GM23338 (cell line): ENCODE data around the gene MLNR. TPM values are rescaled to one million over a fixed set of nuclear protein-coding genes. Genes with fewer than 3 reads are reported as not detected.
A peak's percentile ranks its signal among the peaks of the same experiment; 100 is the strongest.

ENCODE experiments used
- ATAC-seq: fragments of 200-7000 bp; cut with Tn5 transposase; 3 replicates; pipeline ENCODE4 v1.9.1; 2020
- DNase-seq: peaks from one replicate; pipeline ENCODE4 v3.0.0-alpha.2; 2015; ENCODE audit warnings: low spot score
- H2AFZ ChIP-seq: fragments of 200-600 bp; sonication (generic); 2 replicates; pipeline ENCODE4 v1.8.0; 2016; ENCODE audit warnings: antibody characterized with exemption, mild to moderate bottlenecking, moderate library complexity
- H3F3A ChIP-seq: fragments of 200-600 bp; sonication (generic); replicated peaks from 2 replicates; pipeline ENCODE4 v1.8.0; 2017; ENCODE audit warnings: antibody characterized with exemption, mixed run types, low read depth
- H3K27ac ChIP-seq: fragments of 200-600 bp; sonication (generic); 2 replicates; pipeline ENCODE4 v1.6.1; 2016; ENCODE audit warnings: low read depth
- H3K27me3 ChIP-seq: fragments of 200-600 bp; sonication (generic); 2 replicates; pipeline ENCODE4 v1.8.0; 2016; ENCODE audit warnings: mild to moderate bottlenecking, mixed run types, moderate library complexity; ENCODE audit not compliant: insufficient read depth
- H3K36me3 ChIP-seq: fragments of 200-600 bp; sonication (generic); 2 replicates; pipeline ENCODE4 v1.8.0; 2016; ENCODE audit warnings: mild to moderate bottlenecking; ENCODE audit not compliant: insufficient read depth
- H3K4me1 ChIP-seq: fragments of 200-600 bp; sonication (generic); 2 replicates; pipeline ENCODE4 v1.8.0; 2016; ENCODE audit warnings: mild to moderate bottlenecking, moderate library complexity; ENCODE audit not compliant: insufficient read depth
- H3K4me2 ChIP-seq: fragments of 200-600 bp; sonication (generic); 2 replicates; pipeline ENCODE4 v1.7.1; 2017; ENCODE audit warnings: mixed run types
- H3K4me3 ChIP-seq: fragments of 200-600 bp; sonication (generic); 2 replicates; pipeline ENCODE4 v1.6.1; 2016; ENCODE audit warnings: mixed run types
- H3K79me2 ChIP-seq: fragments of 200-600 bp; sonication (generic); replicated peaks from 2 replicates; pipeline ENCODE4 v1.8.0; 2017; ENCODE audit warnings: mild to moderate bottlenecking; ENCODE audit not compliant: insufficient read depth
- H3K9me2 ChIP-seq: fragments of 200-600 bp; sonication (generic); 2 replicates; pipeline ENCODE4 v1.8.0; 2017; ENCODE audit not compliant: insufficient read depth
- H4K20me1 ChIP-seq: fragments of 200-600 bp; sonication (generic); replicated peaks from 2 replicates; pipeline ENCODE4 v1.8.0; 2017; ENCODE audit warnings: mild to moderate bottlenecking; ENCODE audit not compliant: insufficient read depth
- H3K27ac Mint-ChIP-seq: 2 replicates; pipeline ENCODE4 v1.8.0; 2020; ENCODE audit warnings: inconsistent platforms, mild to moderate bottlenecking, moderate library complexity, mixed read lengths
- H3K27me3 Mint-ChIP-seq: 3 replicates; pipeline ENCODE4 v1.8.0; 2022; ENCODE audit warnings: low read depth, mild to moderate bottlenecking, moderate library complexity, mixed read lengths, inconsistent platforms; ENCODE audit not compliant: insufficient read depth, poor library complexity
- H3K36me3 Mint-ChIP-seq: 3 replicates; pipeline ENCODE4 v1.8.0; 2021; ENCODE audit warnings: low read depth, mild to moderate bottlenecking, inconsistent platforms, moderate library complexity, mixed read lengths
- H3K4me1 Mint-ChIP-seq: 3 replicates; pipeline ENCODE4 v1.8.0; 2020; ENCODE audit warnings: mild to moderate bottlenecking, inconsistent platforms, mixed read lengths
- H3K4me3 Mint-ChIP-seq: 3 replicates; pipeline ENCODE4 v1.8.0; 2021; ENCODE audit warnings: moderate library complexity, mild to moderate bottlenecking, inconsistent platforms, mixed read lengths
- H3K9me3 Mint-ChIP-seq: 3 replicates; pipeline ENCODE4 v1.8.0; 2020; ENCODE audit warnings: moderate library complexity, mild to moderate bottlenecking, inconsistent platforms, mixed read lengths
- ETS1 ChIP-seq: IDR thresholded peaks from 2 replicates; pipeline ENCODE4 v1.6.1; 2016; ENCODE audit warnings: antibody characterized with exemption
- EZH2 ChIP-seq: fragments of 200-600 bp; sonication (generic); IDR thresholded peaks from one replicate; pipeline ENCODE4 v1.8.0; 2017; ENCODE audit warnings: antibody characterized with exemption, mild to moderate bottlenecking, low read depth; ENCODE audit not compliant: unreplicated experiment
- NANOG ChIP-seq: IDR thresholded peaks from 2 replicates; pipeline ENCODE4 v1.6.1; 2016; ENCODE audit warnings: antibody characterized with exemption, borderline replicate concordance
- POLR2AphosphoS5 ChIP-seq: IDR thresholded peaks from 2 replicates; pipeline ENCODE4 v1.6.1; 2016; ENCODE audit warnings: antibody characterized with exemption, low read depth
- REST ChIP-seq: IDR thresholded peaks from one replicate; pipeline ENCODE4 v1.6.1; 2018; ENCODE audit warnings: antibody characterized with exemption; ENCODE audit not compliant: unreplicated experiment
- STAT1 ChIP-seq: IDR thresholded peaks from one replicate; pipeline ENCODE4 v1.6.1; 2016; ENCODE audit warnings: antibody characterized with exemption; ENCODE audit not compliant: unreplicated experiment
- ZNF114 ChIP-seq: fragments of 250-450 bp; sonication (Bioruptor Pico); IDR thresholded peaks from 2 replicates; pipeline ENCODE4 v1.5.0; 2020; ENCODE audit warnings: mild to moderate bottlenecking, moderate library complexity
- ZNF462 ChIP-seq: fragments of 250-450 bp; sonication (Bioruptor Pico); IDR thresholded peaks from 2 replicates; pipeline ENCODE4 v1.5.0; 2020; ENCODE audit warnings: mild to moderate bottlenecking, moderate library complexity
- polyA plus RNA-seq: library from polyadenylated mRNA; unstranded; fragments of >200 nt; fragmentation: Nextera tagmentation; extraction: Ambion mirVana; gene quantifications from 2 replicates; pipeline ENCODE4 v1.2.1, GENCODE V29; 2016
- total RNA-seq: library from RNA; depleted of rRNA; stranded (reverse); fragments of >200 nt; shearing (Covaris generic); gene quantifications from 2 replicates; pipeline ENCODE4 v1.2.3, GENCODE V29; 2014

The MLNR gene
- total and polyA plus RNA-seq, 2 experiments from 2014 or later, result 0.17 TPM; not detected in 1

GRCh38 chr13:49246850-49247642, 26.9 kb downstream of the MLNR start:
- Mint-ChIP-seq H3K4me3 (peak overlapping the region; percentile 95), H3K9me3 (no peaks in the 10 kb centered on the region), H3K27ac (peak overlapping the region; percentile 96), H3K4me1 (peaks cover 2% of the 10 kb centered on the region; the same call in 1 of the 3 replicates), H3K27me3 (peaks cover 9% of the 10 kb centered on the region), H3K36me3 (no peaks in the 10 kb centered on the region)
- H3K4me2 ChIP-seq, result peak overlapping the region; percentile 97
- H3K27ac ChIP-seq, result no peak overlapping the region
- no peaks in the 10 kb centered on the region for H4K20me1 ChIP-seq
- H3K27me3 ChIP-seq, result no peaks in the 10 kb centered on the region
- H2AFZ ChIP-seq, result peak overlapping the region; percentile 97
- ATAC-seq (peak; percentile 49), DNase-seq (no peak)
- H3K79me2 ChIP-seq, result no peaks in the 10 kb centered on the region
- TF ChIP-seq ZNF462 (CRISPR knock-in tag) (no peak), EZH2 (no peak), REST (no peak), STAT1 (no peak), NANOG (no peak), ZNF114 (CRISPR knock-in tag) (no peak), POLR2AphosphoS5 (no peak), ETS1 (no peak)
- H3F3A ChIP-seq, result peaks cover 6% of the 10 kb centered on the region; the same call in 1 of the 2 replicates
- H3K9me2 ChIP-seq, result no peaks in the 10 kb centered on the region
- H3K36me3 ChIP-seq, result no peaks in the 10 kb centered on the region
- peak overlapping the region; percentile 76 for H3K4me3 ChIP-seq
- H3K4me1 ChIP-seq, result no peaks in the 10 kb centered on the region
